HG02759 (cell line): ENCODE measurements around the gene MYH13.

Experiments used
- ATAC-seq: cut with Tn5 transposase; IDR thresholded peaks from one replicate; pipeline ENCODE4 v1.9.1; 2021; ENCODE audit warnings: mild to moderate bottlenecking, moderate library complexity; ENCODE audit not compliant: unreplicated experiment

Gene MYH13

DNA sequence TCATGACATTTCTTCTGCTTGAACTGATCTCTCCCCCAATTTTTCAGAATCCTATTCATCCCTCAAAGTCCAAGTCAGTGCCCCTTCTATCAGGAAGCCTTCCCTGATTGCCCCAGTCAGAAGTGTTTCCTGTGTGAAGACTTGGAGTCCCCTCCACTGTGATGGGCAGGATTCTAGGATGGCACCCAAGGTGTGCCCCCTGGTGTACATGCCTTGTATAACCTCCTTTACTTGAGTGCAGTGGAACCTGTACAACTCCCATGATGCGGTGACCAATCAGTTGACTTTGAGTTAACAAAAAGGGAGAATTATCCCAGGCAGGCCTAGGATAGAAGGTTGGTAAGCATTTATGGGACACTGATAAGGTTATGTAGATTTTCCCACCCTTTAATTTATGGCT lies 23.4 kb downstream of the MYH13 start:
- ATAC-seq: no peak

DNA sequence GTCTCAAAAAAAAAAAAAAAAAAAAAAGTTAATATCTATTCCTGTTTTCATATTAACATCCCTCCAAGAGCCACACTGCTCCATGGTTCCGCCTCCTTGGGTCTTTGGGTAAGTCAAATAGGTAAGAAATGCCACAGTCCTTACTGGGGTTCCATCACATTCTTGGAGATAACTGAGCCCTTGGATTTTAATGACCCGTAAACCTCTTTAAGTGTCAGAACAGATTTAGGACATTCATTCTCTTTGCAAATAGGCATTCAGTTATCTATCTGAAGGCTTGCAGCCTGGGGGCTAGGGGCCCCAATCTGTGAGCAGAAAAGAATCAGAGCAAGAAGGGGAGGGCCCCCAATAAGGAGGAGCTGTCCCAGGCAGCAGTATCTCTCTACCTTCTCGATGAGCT lies 28.0 kb downstream of the MYH13 start:
- no peak for ATAC-seq

DNA sequence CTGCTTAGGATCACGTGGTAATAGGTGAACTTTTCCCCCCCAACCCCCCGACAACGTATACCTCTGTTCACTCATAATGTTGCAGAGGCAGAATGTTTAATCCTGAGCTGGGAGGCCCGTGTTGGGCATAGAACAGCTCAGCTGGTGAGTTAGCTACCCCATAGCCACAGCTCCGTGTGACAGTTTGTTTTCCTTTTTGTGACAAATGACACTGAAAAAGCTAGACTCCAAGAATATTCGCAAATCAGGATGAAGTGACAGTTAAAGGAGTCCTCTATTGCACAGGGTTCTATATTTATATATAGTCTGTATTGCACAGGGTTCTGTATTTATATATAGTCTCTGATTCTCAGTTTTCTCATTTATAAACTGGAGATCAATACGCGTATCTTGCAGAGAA lies 33.8 kb downstream of the MYH13 start:
- no peak for ATAC-seq

DNA sequence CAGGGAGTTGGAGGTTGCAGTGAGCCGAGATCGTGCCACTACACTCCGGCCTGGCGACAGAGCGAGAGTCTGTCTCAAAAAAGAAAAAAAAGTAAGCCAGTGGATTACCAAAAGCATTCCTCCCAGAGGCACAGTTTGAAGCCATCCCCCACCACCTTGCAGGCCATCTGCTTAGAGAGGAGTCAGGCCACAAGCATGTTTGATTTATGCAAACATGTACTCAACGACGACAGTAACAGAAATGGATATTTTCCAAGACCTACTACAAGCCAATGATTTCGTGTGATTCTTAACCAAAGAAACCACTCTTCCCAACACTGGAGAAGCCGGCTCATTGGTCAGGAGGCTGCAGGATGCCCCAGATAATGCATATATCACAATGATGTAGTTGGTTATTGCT lies 34.8 kb downstream of the MYH13 start:
- no peak for ATAC-seq

DNA sequence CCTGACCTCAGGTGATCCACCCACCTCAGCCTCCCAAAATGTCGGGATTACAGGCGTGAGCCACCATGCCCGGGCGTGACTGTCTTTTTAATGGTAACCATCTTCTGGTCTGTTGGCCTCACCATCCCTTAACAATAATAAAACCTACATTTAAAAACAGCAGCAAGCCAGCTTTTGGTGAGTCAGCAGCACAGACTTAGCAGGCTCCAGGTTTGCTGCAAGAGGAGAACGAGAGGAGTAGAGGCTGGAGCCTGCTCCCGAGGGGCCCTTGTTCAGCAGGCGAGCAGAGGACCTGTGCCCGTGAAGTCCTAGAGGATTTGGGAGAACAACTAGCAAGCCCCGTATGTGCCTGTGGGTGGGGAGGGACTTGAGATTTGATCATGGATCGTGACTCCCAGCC lies 35.7 kb downstream of the MYH13 start:
- ATAC-seq: no peak

DNA sequence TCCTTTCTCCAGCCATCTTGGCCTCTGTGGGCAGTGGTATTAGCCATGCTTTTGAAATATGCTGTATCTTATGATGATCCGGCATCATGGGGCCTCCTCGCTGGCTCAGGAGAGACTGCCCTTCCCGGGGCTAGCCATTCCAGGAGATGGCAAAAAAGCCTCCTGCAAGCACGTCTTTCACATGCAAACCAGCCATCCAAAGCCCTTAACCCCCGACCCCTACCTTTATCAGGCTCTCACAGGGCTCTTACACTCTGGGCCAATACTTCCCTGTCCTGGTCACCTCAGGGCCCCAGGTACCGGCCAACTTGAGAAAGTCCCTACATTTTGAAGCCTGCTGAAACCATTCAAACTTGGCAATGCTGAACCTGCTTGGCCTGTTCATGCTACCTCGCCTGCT lies 36.4 kb downstream of the MYH13 start:
- ATAC-seq: no peak

DNA sequence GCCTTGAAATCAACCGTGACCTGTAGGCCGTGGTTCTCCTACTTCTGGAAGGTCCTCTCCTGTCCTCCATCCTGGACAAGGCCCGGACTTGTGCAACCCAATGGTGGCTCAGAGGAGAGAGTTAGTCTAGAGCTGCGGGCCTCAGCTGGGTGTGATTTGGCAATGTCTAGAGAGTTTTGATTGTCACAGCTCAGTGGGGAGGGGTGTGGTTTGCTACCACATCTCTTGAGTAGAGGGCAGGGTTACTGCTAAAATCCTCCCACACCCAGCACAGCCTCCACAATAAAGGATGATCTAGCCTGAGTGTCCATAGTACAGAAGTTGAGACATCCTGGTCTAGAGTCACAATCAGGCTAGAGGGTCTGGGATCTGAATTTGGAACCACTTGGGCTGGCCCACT lies 40.3 kb downstream of the MYH13 start:
- no peak for ATAC-seq

- no peak for ATAC-seq
These were observed 43.6 kb downstream of the MYH13 start for GRCh38 chr17:10328971-10329923.

DNA sequence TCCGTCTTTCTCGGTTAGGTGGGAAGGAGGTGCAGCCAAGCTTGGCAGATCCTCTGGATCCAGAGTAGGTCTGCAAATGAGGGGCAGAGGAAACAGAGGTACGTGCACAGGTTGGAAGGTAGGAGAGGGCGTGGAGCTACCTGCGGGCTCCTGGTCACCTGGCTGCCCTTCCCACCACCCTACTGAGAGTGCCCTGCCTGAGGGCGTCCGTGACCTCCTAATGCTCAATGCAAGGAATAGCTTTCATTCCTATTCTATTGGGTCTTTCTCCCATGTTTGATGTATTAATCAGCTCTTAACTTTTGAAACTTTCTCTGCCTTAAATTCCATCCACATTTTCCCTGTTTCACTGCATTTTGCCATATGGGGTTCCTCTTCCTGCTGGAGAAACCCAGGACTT lies 44.6 kb downstream of the MYH13 start:
- no peak for ATAC-seq

GRCh38 chr17:10327640-10328039 lies 45.2 kb downstream of the MYH13 start:
- ATAC-seq: peak; percentile 62

DNA sequence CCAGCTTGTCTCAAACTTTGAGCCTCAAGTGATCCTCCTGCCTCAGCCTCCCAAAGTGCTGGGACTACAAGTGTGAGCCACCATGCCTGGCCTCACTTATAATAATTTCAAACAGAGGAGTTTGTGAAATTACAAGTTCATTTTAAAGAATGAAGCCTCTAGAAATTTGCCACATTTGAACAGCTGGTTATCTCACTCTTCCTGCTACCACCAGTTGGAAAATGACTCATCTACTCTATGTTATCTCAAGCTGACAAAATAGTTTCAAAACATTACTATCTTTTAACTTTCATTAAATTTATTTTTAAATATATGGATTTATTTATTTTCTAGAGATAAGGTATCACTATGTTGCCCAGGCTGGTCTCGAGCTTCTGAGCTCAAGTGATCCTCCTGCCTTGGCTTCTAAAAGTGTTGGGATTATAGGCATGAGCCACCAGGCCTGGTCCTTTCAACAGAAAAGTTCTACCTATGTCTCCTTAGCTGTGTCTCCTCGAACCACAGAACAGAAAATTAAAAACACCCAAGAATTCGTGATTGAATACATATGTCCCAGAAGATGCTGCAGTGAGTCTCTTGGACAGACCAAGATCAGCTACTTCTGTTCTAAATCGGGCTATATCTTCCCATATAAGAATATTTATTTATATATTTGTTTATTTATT lies 47.6 kb downstream of the MYH13 start:
- no peak for ATAC-seq

DNA sequence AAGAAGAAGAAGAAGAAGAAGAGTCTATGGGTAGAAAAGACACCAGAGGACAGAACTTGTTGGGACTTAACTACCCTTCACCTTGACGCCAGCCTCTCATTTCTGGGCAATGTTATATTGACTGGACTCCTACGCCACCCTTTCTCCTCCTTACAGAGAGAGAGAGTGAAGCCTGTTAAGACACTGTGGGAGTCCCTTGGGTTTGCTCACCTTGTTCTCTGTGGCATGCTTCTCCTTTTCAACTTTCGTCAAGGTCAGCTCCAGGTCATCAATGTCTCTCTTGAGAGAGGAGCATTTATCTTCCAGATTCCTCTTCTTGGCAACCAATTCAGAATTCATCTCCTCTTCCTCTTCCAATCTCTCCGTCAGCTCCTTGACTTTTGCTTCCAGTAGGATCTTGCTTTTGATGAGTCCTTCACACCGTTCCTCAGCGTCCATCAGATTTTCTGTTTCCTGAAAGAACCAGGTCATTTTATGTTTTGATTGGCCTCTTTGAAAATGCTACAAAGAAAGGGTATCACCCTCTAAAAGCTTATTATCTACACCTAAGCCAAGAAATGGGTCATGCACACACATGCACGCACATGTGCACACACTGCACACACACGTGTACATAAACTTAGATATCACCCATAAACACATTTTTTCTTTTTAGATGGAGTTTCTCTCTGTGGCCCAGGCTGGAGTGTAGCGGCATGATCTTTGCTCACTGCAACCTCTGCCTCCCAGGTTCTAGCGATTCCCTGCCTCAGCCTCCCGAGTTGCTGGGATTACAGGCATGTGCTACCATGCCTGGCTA lies 48.8 kb downstream of the MYH13 start:
- no peak for ATAC-seq

DNA sequence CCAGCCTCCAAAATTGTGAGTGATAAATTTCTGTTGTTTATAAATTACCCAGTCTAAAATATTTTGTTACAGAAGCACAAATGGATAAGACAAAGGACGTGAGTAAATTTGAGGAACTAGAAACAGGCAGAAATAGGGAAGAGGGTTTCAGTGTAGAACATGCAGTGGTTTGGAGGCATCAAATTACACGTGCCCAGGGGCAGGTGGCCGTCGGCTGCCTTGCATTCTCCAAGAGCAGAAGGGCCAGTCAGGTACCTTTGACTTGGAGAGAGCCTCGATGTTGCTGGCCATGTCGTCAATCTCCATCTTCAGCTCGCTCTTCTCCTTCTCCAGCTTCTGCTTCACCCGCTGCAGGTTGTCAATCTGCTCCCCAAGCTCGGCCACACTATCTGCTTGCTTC lies 54.3 kb downstream of the MYH13 start:
- ATAC-seq: no peak

DNA sequence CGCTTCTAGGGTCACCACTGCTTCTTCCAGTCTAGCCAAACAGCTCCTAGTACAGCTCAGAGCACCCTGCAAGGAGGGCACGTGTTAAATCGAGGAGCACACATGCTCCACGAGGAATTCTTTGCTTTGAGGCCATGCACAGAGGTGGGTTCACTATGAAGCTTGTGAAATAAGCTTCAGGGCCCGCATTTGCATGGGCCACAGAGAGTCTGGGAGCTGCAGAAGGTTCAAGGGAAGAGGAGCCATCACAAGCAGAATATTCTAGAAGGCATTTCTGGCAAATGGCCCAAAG lies 55.3 kb downstream of the MYH13 start:
- ATAC-seq: no peak

- ATAC-seq: no peak
These were observed 55.8 kb downstream of the MYH13 start for GRCh38 chr17:10316801-10317542.

GRCh38 chr17:10314329-10314728 lies 58.5 kb downstream of the MYH13 start:
- no peak for ATAC-seq

DNA sequence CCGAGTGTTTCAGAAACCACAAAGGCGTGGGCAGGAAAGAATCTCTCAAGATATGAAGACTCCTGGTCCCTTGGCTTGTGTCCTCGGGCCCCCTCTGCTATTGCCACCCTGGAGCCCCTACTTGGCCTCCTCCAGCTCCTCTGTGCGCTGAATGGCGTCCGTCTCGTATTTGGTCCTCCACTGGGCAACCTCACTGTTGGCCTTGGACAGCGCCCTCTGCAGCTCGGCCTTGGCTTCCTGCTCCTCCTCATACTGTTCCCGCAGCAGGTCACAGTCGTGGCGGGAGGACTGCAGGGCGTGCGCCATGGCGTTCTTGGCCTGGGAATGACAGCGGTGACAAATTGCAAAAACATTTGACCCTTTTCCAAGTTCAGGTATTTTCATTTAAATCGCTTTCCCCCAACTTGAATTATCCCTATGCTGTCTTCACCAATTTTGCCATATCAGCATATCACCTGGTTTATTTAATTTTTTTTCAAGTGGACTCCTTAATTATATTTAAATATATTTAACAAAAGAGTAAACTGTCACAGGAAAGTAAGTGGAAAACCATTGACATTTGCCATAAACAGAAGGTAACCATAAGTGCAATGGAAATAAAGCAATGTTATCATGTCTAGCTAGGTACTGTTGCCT lies 59.7 kb downstream of the MYH13 start:
- ATAC-seq: no peak

GRCh38 chr17:10311131-10311530 lies 61.7 kb downstream of the MYH13 start:
- ATAC-seq: no peak

DNA sequence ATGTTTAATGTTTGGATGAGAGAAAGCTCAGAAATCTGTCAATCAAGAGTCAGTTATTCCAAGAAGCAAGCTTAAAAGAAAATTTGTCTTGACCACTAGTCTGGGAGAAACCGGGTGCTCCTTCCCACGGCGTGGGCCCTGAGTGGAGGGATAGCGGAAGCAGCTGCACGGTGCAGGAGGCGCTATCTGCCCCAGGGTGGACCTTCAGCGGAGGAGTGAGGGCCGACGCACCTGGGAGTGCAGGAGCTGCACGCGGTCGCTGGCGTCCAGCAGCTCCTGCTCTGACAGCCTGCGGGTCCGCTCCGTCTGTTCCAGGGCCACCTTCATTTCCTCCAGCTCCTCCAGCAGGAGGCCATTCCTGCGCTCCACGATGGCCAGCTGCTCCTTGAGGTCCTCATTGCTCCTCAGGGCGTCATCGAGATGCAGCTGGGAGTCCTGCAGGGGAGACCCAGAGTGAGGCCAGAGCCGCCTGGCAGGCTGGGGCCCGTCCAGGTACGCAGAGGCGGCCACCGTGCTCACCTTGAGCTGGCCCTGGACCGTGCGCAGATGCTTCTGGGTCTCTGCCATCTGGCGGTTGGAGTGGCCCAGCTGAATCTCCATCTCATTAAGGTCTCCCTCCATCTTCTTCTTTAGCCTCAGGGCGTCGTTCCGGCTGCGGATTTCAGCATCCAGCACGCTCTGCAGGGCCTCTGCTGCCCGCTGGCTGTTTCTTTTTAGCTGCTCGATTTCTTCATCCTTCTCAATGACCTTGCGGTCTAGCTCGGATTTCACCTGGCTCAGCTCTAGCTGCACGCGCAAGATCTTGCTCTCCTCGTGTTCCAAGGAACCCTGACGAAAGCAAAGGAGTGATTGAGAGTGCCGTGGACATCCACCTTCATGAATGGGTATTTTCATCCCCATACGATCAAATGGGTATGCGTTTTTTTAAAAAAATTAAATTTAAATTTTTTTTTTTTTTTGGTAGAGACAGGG lies 63.5 kb downstream of the MYH13 start:
- ATAC-seq: no peak
